GM18868 (cell line): ENCODE results near the gene PRDX6.
"Not testable (repeated sequence)": the region's sequence is repeated elsewhere in the genome, so short reads cannot be mapped to it uniquely, and the experiment has no call there.

Source experiments
- ATAC-seq: cut with Tn5 transposase; IDR thresholded peaks from one replicate; pipeline ENCODE4 v1.9.1; 2021; ENCODE audit warnings: mild to moderate bottlenecking, moderate library complexity; ENCODE audit not compliant: unreplicated experiment

The PRDX6 gene

GRCh38 chr1:173464185-173464584 is 12.9 kb upstream of the PRDX6 start:
- not testable (repeated sequence) for ATAC-seq

- no peak for ATAC-seq
Measured at GRCh38 chr1:173467426-173467825, 9.7 kb upstream of the PRDX6 start.

- no peak for ATAC-seq
Measured at GRCh38 chr1:173469656-173470055, 7.5 kb upstream of the PRDX6 start.

- ATAC-seq = no peak
Measured at GRCh38 chr1:173470608-173471007, 6.5 kb upstream of the PRDX6 start.

- ATAC-seq = no peak
Measured at GRCh38 chr1:173473599-173474011, 3.5 kb upstream of the PRDX6 start.

GRCh38 chr1:173474097-173474779 is 2.9 kb upstream of the PRDX6 start:
- ATAC-seq = no peak

- ATAC-seq = not testable (repeated sequence)
Measured at GRCh38 chr1:173474780-173475421, 2.2 kb upstream of the PRDX6 start.

- no peak for ATAC-seq
Measured at GRCh38 chr1:173475564-173476196, 1.5 kb upstream of the PRDX6 start.

GRCh38 chr1:173476197-173476664 is 904 bp upstream of the PRDX6 start:
- ATAC-seq = no peak

GRCh38 chr1:173476665-173477285 is 360 bp upstream of the PRDX6 start:
- ATAC-seq = peak; percentile 96

- ATAC-seq = no peak
Measured at GRCh38 chr1:173478094-173478674, 1.0 kb downstream of the PRDX6 start.

GRCh38 chr1:173479649-173480048 is 2.5 kb downstream of the PRDX6 start:
- ATAC-seq = no peak

- no peak for ATAC-seq
Measured at GRCh38 chr1:173481195-173481772, 4.1 kb downstream of the PRDX6 start.

- no peak for ATAC-seq
Measured at GRCh38 chr1:173482683-173483082, 5.5 kb downstream of the PRDX6 start.

- ATAC-seq = no peak
Measured at GRCh38 chr1:173484276-173484675, 7.1 kb downstream of the PRDX6 start.

- ATAC-seq = no peak
Measured at GRCh38 chr1:173485401-173485800, 8.3 kb downstream of the PRDX6 start.

GRCh38 chr1:173488001-173488400 is 10.9 kb downstream of the PRDX6 start:
- ATAC-seq = no peak

- ATAC-seq = no peak
Measured at GRCh38 chr1:173489149-173489600, 12.0 kb downstream of the PRDX6 start.

GRCh38 chr1:173489929-173490328 is 12.8 kb downstream of the PRDX6 start:
- ATAC-seq = no peak

- no peak for ATAC-seq
Measured at GRCh38 chr1:173491508-173491907, 14.4 kb downstream of the PRDX6 start.

- ATAC-seq = not testable (repeated sequence)
Measured at GRCh38 chr1:173493125-173493524, 16.0 kb downstream of the PRDX6 start.
